PC-3 (cell line): ENCODE results near the gene MAGI2. TPM values are rescaled to one million over a fixed set of nuclear protein-coding genes. Genes with fewer than 3 reads are reported as not detected.

Experiments used
- ATAC-seq: fragments of 200-7000 bp; cut with Tn5 transposase; 2 replicates; pipeline ENCODE4 v1.9.1; 2020; ENCODE audit warnings: mild to moderate bottlenecking, moderate library complexity
- BruUV-seq: library from RNA; stranded (reverse); fragments of 400-500 nt; replicated peaks from 2 replicates; lab custom pipeline; 2021; lab: Mats Ljungman, UMichigan
- CTCF ChIA-PET: fragments of 300-600 bp; sonication (Branson Sonifier 250); formaldehyde crosslinking; loops from one replicate; lab custom pipeline; 2022; ENCODE audit warnings: antibody characterized with exemption; lab: Charles Lee
- POLR2A ChIA-PET: fragments of 300-600 bp; sonication (Branson Sonifier 250); formaldehyde crosslinking; loops from one replicate; lab custom pipeline; 2022; ENCODE audit warnings: antibody characterized with exemption; ENCODE audit not compliant: unreplicated experiment; lab: Charles Lee
- DNase-seq: peaks from one replicate; pipeline ENCODE4 v3.0.0-alpha.2; 2015
- H2AFZ ChIP-seq: fragments of 300-600 bp; sonication (generic); 2 replicates; pipeline ENCODE4 v1.6.0; 2016; ENCODE audit warnings: antibody characterized with exemption, low read length
- H3F3A ChIP-seq: fragments of 300-600 bp; sonication (generic); one replicate; pipeline ENCODE4 v1.6.0; 2017; ENCODE audit warnings: antibody characterized with exemption, low read length, control low read depth, mild to moderate bottlenecking; ENCODE audit not compliant: unreplicated experiment
- H3K27ac ChIP-seq: fragments of 300-600 bp; sonication (generic); 2 replicates; pipeline ENCODE4 v1.5.1; 2016; ENCODE audit warnings: mild to moderate bottlenecking, low read length
- H3K27me3 ChIP-seq: fragments of 300-600 bp; sonication (generic); 2 replicates; pipeline ENCODE4 v1.6.1; 2016; ENCODE audit warnings: low read length, mixed read lengths
- H3K36me3 ChIP-seq: fragments of 300-600 bp; sonication (generic); 2 replicates; pipeline ENCODE4 v1.6.1; 2016; ENCODE audit warnings: low read depth, mixed run types, low read length, mixed read lengths
- H3K4me1 ChIP-seq: fragments of 300-600 bp; sonication (generic); 2 replicates; pipeline ENCODE4 v1.5.1; 2016; ENCODE audit warnings: low read length; ENCODE audit not compliant: insufficient read depth
- H3K4me2 ChIP-seq: fragments of 300-600 bp; sonication (generic); 2 replicates; pipeline ENCODE4 v1.6.0; 2016; ENCODE audit warnings: low read length
- H3K4me3 ChIP-seq: fragments of 300-600 bp; sonication (generic); 2 replicates; pipeline ENCODE4 v1.5.1; 2016; ENCODE audit warnings: mild to moderate bottlenecking, low read length, mixed read lengths
- H3K79me2 ChIP-seq: fragments of 300-600 bp; sonication (generic); 2 replicates; pipeline ENCODE4 v1.6.1; 2017; ENCODE audit warnings: low read length, mixed read lengths
- H3K9ac ChIP-seq: fragments of 300-600 bp; sonication (generic); 2 replicates; pipeline ENCODE4 v1.6.0; 2016; ENCODE audit warnings: mild to moderate bottlenecking, low read length
- H3K9me2 ChIP-seq: fragments of 300-600 bp; sonication (generic); replicated peaks from 2 replicates; pipeline ENCODE4 v1.6.1; 2016; ENCODE audit warnings: mixed run types, low read length, mixed read lengths
- H3K9me3 ChIP-seq: fragments of 300-600 bp; sonication (generic); 2 replicates; pipeline ENCODE4 v1.6.1; 2016; ENCODE audit warnings: low read length, mixed read lengths
- H4K20me1 ChIP-seq: fragments of 300-600 bp; sonication (generic); 2 replicates; pipeline ENCODE4 v1.6.1; 2016; ENCODE audit warnings: low read length, mixed read lengths
- EZH2 ChIP-seq: fragments of 300-600 bp; sonication (generic); IDR thresholded peaks from one replicate; pipeline ENCODE4 v1.6.1; 2017; ENCODE audit warnings: antibody characterized with exemption, mild to moderate bottlenecking, low read length; ENCODE audit not compliant: unreplicated experiment
- EZH2phosphoT487 ChIP-seq: fragments of 300-600 bp; sonication (generic); IDR thresholded peaks from 2 replicates; pipeline ENCODE4 v1.6.1; 2018; ENCODE audit warnings: mild to moderate bottlenecking, antibody characterized with exemption, low read length, borderline replicate concordance
- intact Hi-C: fragments of 100-400 bp; cut with micrococcal nuclease; formaldehyde crosslinking; loops from 2 replicates; pipeline ENCODE4 v1.9.0; 2023
- total RNA-seq: library from RNA; depleted of rRNA; stranded (reverse); fragments of >200 nt; gene quantifications from 2 replicates; pipeline ENCODE4 v1.2.3, GENCODE V29; 2014
- TF ChIP-seq, protein P1 (sequence below): fragments of 300-600 bp; sonication (generic); conservative IDR thresholded peaks from 2 replicates; pipeline ENCODE4 v1.5.1; 2017; ENCODE audit warnings: antibody characterized with exemption, low read depth, mild to moderate bottlenecking, low read length

Gene MAGI2
- total RNA-seq, 1 experiment from 2014 or later, result not detected

DNA sequence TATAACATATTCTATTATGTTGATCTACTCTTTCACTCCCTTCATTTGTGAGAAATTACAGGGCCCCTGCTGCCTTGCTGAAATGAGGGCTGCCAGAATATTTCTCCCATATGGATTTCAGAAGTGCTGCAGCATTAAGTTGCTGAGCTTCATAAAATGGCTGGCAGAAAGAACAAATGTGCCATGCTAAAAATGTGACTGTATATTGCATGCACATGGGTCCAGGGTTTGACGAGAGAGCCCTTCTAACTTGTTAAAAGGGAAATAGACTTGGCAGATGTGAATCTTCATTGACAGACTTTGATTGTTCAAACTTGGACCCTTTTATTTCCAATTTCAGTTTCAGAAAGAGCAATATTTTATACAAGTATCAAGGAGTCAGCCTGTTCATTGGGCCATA is 1186.3 kb downstream of the MAGI2 start:
- Histone ChIP-seq H2AFZ (no peak overlapping the region), H3K79me2 (no peaks in the 10 kb centered on the region), H3K4me1 (no peaks in the 10 kb centered on the region), H3K9me2 (no peaks in the 10 kb centered on the region), H3K4me2 (no peak overlapping the region), H3K9me3 (no peaks in the 10 kb centered on the region), H3K9ac (no peak overlapping the region), H3K36me3 (no peaks in the 10 kb centered on the region), H3K27me3 (peaks cover 12% of the 10 kb centered on the region; the same call in 1 of the 2 replicates), H3K4me3 (no peak overlapping the region), H3F3A (no peaks in the 10 kb centered on the region), H3K27ac (no peak overlapping the region), H4K20me1 (no peaks in the 10 kb centered on the region)
- TF ChIP-seq EZH2phosphoT487, result no peak
- TF ChIP-seq EZH2, result no peak
- TF ChIP-seq, protein P1, sequence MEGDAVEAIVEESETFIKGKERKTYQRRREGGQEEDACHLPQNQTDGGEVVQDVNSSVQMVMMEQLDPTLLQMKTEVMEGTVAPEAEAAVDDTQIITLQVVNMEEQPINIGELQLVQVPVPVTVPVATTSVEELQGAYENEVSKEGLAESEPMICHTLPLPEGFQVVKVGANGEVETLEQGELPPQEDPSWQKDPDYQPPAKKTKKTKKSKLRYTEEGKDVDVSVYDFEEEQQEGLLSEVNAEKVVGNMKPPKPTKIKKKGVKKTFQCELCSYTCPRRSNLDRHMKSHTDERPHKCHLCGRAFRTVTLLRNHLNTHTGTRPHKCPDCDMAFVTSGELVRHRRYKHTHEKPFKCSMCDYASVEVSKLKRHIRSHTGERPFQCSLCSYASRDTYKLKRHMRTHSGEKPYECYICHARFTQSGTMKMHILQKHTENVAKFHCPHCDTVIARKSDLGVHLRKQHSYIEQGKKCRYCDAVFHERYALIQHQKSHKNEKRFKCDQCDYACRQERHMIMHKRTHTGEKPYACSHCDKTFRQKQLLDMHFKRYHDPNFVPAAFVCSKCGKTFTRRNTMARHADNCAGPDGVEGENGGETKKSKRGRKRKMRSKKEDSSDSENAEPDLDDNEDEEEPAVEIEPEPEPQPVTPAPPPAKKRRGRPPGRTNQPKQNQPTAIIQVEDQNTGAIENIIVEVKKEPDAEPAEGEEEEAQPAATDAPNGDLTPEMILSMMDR, result no peak
- ATAC-seq, result no peak
- intact Hi-C loops, result no loop called here
- ChIA-PET POLR2A (no interaction called here), CTCF (no interaction called here)
- no TSS peak for BruUV-seq
- DNase-seq, result no peak

DNA sequence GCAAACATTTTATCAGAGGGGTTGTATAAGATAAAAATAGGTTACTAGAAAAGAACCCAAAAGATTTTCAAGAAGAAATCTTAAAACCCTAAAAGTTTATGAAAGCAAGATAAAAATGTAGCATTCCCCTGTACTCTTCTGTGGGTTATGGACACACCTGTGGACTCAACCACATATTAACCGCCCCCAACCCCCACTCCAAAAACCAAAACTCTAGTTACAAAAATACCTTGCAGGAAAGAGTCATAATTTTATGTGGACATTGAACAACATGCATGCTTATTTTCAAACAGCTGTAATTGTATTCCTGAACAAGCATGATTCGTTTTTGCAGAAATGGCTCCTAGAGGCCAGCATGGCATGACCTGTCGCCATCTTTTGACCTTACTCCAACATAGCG is 1188.0 kb downstream of the MAGI2 start:
- ChIA-PET CTCF (no interaction called here), POLR2A (no interaction called here)
- DNase-seq (no peak), ATAC-seq (no peak)
- Histone ChIP-seq H3K9me3 (no peaks in the 10 kb centered on the region), H3K4me3 (no peak overlapping the region), H3K27me3 (peaks cover 13% of the 10 kb centered on the region; the same call in 1 of the 2 replicates), H3K4me1 (no peaks in the 10 kb centered on the region), H3K27ac (no peak overlapping the region), H3K79me2 (no peaks in the 10 kb centered on the region), H3K36me3 (no peaks in the 10 kb centered on the region), H4K20me1 (no peaks in the 10 kb centered on the region), H3K4me2 (no peak overlapping the region), H3K9me2 (no peaks in the 10 kb centered on the region), H3K9ac (no peak overlapping the region), H3F3A (no peaks in the 10 kb centered on the region), H2AFZ (no peak overlapping the region)
- no TSS peak for BruUV-seq
- intact Hi-C loops, result no loop called here
- TF ChIP-seq EZH2phosphoT487 (no peak), EZH2 (no peak)
- TF ChIP-seq, protein P1, result no peak

DNA sequence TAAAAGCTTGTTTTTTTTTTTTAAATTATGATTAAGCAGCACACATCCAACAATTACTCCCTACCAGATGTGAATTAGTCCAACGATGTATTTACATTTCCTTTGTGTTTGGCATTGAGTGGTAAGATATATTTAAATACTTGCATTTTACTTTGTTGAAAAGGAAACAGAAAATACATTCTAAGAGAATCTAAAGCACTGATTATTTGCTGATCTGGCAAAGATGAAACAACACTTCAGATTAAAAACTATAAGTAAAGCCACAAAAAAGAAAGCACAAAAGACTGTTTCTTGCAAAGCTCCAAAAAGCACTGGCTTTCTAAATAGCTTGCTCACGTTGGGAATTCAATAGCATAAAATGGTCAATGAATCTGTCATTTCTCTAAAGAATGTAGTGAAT is 1188.4 kb downstream of the MAGI2 start:
- H3F3A ChIP-seq, result no peaks in the 10 kb centered on the region
- no peak overlapping the region for H2AFZ ChIP-seq
- no peak overlapping the region for H3K27ac ChIP-seq
- ATAC-seq (no peak), DNase-seq (no peak)
- peaks cover 17% of the 10 kb centered on the region; the same call in 1 of the 2 replicates for H3K27me3 ChIP-seq
- intact Hi-C loops, result no loop called here
- no peak overlapping the region for H3K4me3 ChIP-seq
- H3K9me2 ChIP-seq, result no peaks in the 10 kb centered on the region
- ChIA-PET CTCF (no interaction called here), POLR2A (no interaction called here)
- H4K20me1 ChIP-seq, result no peaks in the 10 kb centered on the region
- no TSS peak for BruUV-seq
- no peaks in the 10 kb centered on the region for H3K79me2 ChIP-seq
- H3K9me3 ChIP-seq, result no peaks in the 10 kb centered on the region
- H3K4me2 ChIP-seq, result no peak overlapping the region
- H3K36me3 ChIP-seq, result no peaks in the 10 kb centered on the region
- TF ChIP-seq EZH2 (no peak), EZH2phosphoT487 (no peak)
- TF ChIP-seq, protein P1, result no peak
- no peaks in the 10 kb centered on the region for H3K4me1 ChIP-seq
- H3K9ac ChIP-seq, result no peak overlapping the region
